H1 (cell line): ENCODE data around the gene SURF2. TPM values are rescaled to one million over a fixed set of nuclear protein-coding genes. Genes with fewer than 3 reads are reported as not detected.

ENCODE experiments used
- CTCF ChIA-PET: fragments of 300-600 bp; sonication (Branson Sonifier 250); formaldehyde crosslinking; loops from one replicate; lab custom pipeline; 2021; ENCODE audit not compliant: partially characterized antibody; lab: Charles Lee
- POLR2A ChIA-PET: fragments of 300-600 bp; sonication (Branson Sonifier 250); formaldehyde crosslinking; loops from one replicate; lab custom pipeline; 2021; ENCODE audit warnings: inconsistent platforms; ENCODE audit not compliant: partially characterized antibody; lab: Charles Lee
- DNase-seq, 2 experiments: peaks; one replicate each; pipeline versions ENCODE4 v3.0.0 to v3.0.0-alpha.2; 2010 to 2022; ENCODE audit warnings: low spot score in 2 of 2, low read depth in 1 of 2, mixed read lengths in 1 of 2
- FAIRE-seq: peaks from 2 replicates; lab custom pipeline; 2011; peaks lifted over from hg19 to GRCh38; lab: Jason Lieb, UNC
- H2AFZ ChIP-seq: 2 replicates; pipeline ENCODE4 v1.8.1; 2012; ENCODE audit warnings: low read length, inconsistent platforms
- H2AK5ac ChIP-seq: 2 replicates; pipeline ENCODE4 v1.6.1; 2013; ENCODE audit warnings: low read depth, low read length
- H2BK120ac ChIP-seq: replicated peaks from 2 replicates; pipeline ENCODE3; 2013; ENCODE audit warnings: low read depth, low read length, inconsistent platforms
- H2BK12ac ChIP-seq: 2 replicates; pipeline ENCODE4 v1.6.1; 2013; ENCODE audit warnings: low read depth, low read length
- H2BK15ac ChIP-seq: 2 replicates; pipeline ENCODE4 v1.6.1; 2013; ENCODE audit warnings: low read length
- H2BK20ac ChIP-seq: 2 replicates; pipeline ENCODE4 v1.6.1; 2013; ENCODE audit warnings: low read length
- H2BK5ac ChIP-seq: 2 replicates; pipeline ENCODE4 v1.6.1; 2013; ENCODE audit warnings: low read depth, low read length
- H3K14ac ChIP-seq: 2 replicates; pipeline ENCODE4 v1.6.1; 2013; ENCODE audit warnings: inconsistent platforms; ENCODE audit not compliant: insufficient read length
- H3K18ac ChIP-seq: 2 replicates; pipeline ENCODE4 v1.6.1; 2013; ENCODE audit warnings: low read length; ENCODE audit errors: extremely low read depth
- H3K23ac ChIP-seq: 2 replicates; pipeline ENCODE4 v1.6.1; 2013; ENCODE audit warnings: inconsistent platforms; ENCODE audit not compliant: insufficient read length
- H3K23me2 ChIP-seq: 2 replicates; pipeline ENCODE4 v1.6.1; 2013; ENCODE audit warnings: low read depth, low read length
- H3K27ac ChIP-seq: 2 replicates; pipeline ENCODE4 v1.6.1; 2011; ENCODE audit warnings: low read depth, low read length, inconsistent platforms
- H3K27me3 ChIP-seq, 4 experiments: replicated peaks in 1 of 4; 1 replicate in 1 of 4; 2 replicates in 3 of 4; pipeline versions ENCODE4 v1.6.1 to v1.8.1; 2011 to 2013; ENCODE audit warnings: low read length in 3 of 4, mild to moderate bottlenecking in 3 of 4, inconsistent platforms in 2 of 4, mixed read lengths in 2 of 4, moderate library complexity in 1 of 4; ENCODE audit not compliant: control insufficient read depth in 3 of 4, insufficient read depth in 3 of 4; ENCODE audit errors: extremely low read depth in 1 of 4
- H3K36me3 ChIP-seq, 4 experiments: 2 replicates each; pipeline versions ENCODE4 v1.6.1 to v1.8.1; 2011 to 2013; ENCODE audit warnings: mild to moderate bottlenecking in 4 of 4, low read length in 3 of 4, moderate library complexity in 2 of 4, control low read depth in 1 of 4, inconsistent platforms in 1 of 4; ENCODE audit not compliant: insufficient read depth in 4 of 4, control insufficient read depth in 2 of 4
- H3K4ac ChIP-seq: replicated peaks from 2 replicates; pipeline ENCODE3; 2013; ENCODE audit warnings: low read length, low read depth, mixed read lengths, inconsistent platforms; ENCODE audit not compliant: insufficient read length
- H3K4me1 ChIP-seq, 4 experiments: replicated peaks in 1 of 4; 1 replicate in 1 of 4; 2 replicates in 3 of 4; pipeline versions ENCODE4 v1.6.1 to v1.8.1; 2011 to 2013; ENCODE audit warnings: low read length in 3 of 4, inconsistent platforms in 2 of 4, mixed read lengths in 1 of 4; ENCODE audit not compliant: insufficient read depth in 4 of 4, control insufficient read depth in 3 of 4
- H3K4me2 ChIP-seq, 2 experiments: 2 replicates each; pipeline versions ENCODE4 v1.6.1 to v1.8.1; 2011 to 2013; ENCODE audit warnings: low read depth in 2 of 2, low read length in 2 of 2, control low read depth in 1 of 2, inconsistent platforms in 1 of 2, mild to moderate bottlenecking in 1 of 2; ENCODE audit not compliant: insufficient read depth in 1 of 2
- H3K4me3 ChIP-seq, 4 experiments: fragments of 200-600, 300-600 bp in 1 of 4; sonication (generic), shearing (Covaris generic), sonication (Bioruptor Twin) in 1 of 4; 2 replicates each; pipeline versions ENCODE4 v1.5.1 to v1.8.1; 2011 to 2016; ENCODE audit warnings: low read length in 4 of 4, low read depth in 3 of 4, control low read depth in 2 of 4, inconsistent platforms in 2 of 4, mild to moderate bottlenecking in 2 of 4, mixed read lengths in 1 of 4, moderate library complexity in 1 of 4; ENCODE audit not compliant: insufficient read depth in 2 of 4; ENCODE audit errors: extremely low read depth in 1 of 4
- H3K56ac ChIP-seq: replicated peaks from 2 replicates; pipeline ENCODE3; 2013; ENCODE audit warnings: low read depth, mild to moderate bottlenecking, mixed read lengths, low read length, inconsistent platforms; ENCODE audit not compliant: insufficient read length
- H3K79me1 ChIP-seq: 2 replicates; pipeline ENCODE4 v1.6.1; 2013; ENCODE audit warnings: low read depth, low read length, control low read depth
- H3K79me2 ChIP-seq, 2 experiments: 2 replicates each; pipeline versions ENCODE4 v1.6.1 to v1.8.1; 2012 to 2013; ENCODE audit warnings: low read length in 2 of 2, mild to moderate bottlenecking in 2 of 2, inconsistent platforms in 1 of 2; ENCODE audit not compliant: insufficient read depth in 2 of 2, control insufficient read depth in 1 of 2
- H3K9ac ChIP-seq, 4 experiments: replicated peaks in 1 of 4; 1 replicate in 1 of 4; 2 replicates in 3 of 4; pipeline versions ENCODE4 v1.6.1 to v1.8.1; 2011 to 2013; ENCODE audit warnings: low read depth in 3 of 4, low read length in 3 of 4, control low read depth in 2 of 4, mild to moderate bottlenecking in 2 of 4, moderate library complexity in 2 of 4, inconsistent platforms in 1 of 4; ENCODE audit errors: extremely low read depth in 1 of 4
- H3K9me3 ChIP-seq, 2 experiments: 2 replicates each; pipeline versions ENCODE4 v1.6.1 to v1.8.1; 2012 to 2013; ENCODE audit warnings: mild to moderate bottlenecking in 2 of 2, moderate library complexity in 2 of 2, control low read depth in 1 of 2, inconsistent platforms in 1 of 2, low read depth in 1 of 2, low read length in 1 of 2, mixed read lengths in 1 of 2; ENCODE audit not compliant: insufficient read depth in 2 of 2
- H4K20me1 ChIP-seq, 2 experiments: replicated peaks in 1 of 2; 2 replicates each; pipeline versions ENCODE3 to v1.8.1; 2011 to 2013; ENCODE audit warnings: inconsistent platforms in 2 of 2, low read length in 2 of 2, mild to moderate bottlenecking in 1 of 2; ENCODE audit not compliant: insufficient read depth in 2 of 2, control insufficient read depth in 1 of 2
- H4K5ac ChIP-seq: 2 replicates; pipeline ENCODE4 v1.6.1; 2013; ENCODE audit warnings: low read length, low read depth, mixed read lengths, inconsistent platforms; ENCODE audit not compliant: insufficient read length
- H4K8ac ChIP-seq: 2 replicates; pipeline ENCODE4 v1.8.0; 2013; ENCODE audit warnings: mild to moderate bottlenecking, moderate library complexity, low read length, inconsistent platforms; ENCODE audit not compliant: insufficient read depth; ENCODE audit errors: extremely low read depth
- H4K91ac ChIP-seq: replicated peaks from 2 replicates; pipeline ENCODE3; 2013; ENCODE audit warnings: low read length, mixed read lengths, inconsistent platforms; ENCODE audit not compliant: insufficient read length
- WGBS, 2 experiments: shearing (Covaris generic) in 1 of 2; methylation state at CpG; one replicate each; pipeline versions ENCODE4 v1.1.6 to v1.1.7; 2013 to 2015; ENCODE audit warnings: low lambda C conversion rate in 2 of 2, mixed read lengths in 2 of 2, inconsistent platforms in 1 of 2, low coverage in 1 of 2, missing lambda C conversion rate in 1 of 2; ENCODE audit not compliant: insufficient replicate concordance in 2 of 2, insufficient coverage in 1 of 2, insufficient read length in 1 of 2; ENCODE audit errors: extremely low coverage in 1 of 2, missing lambda C conversion rate in 1 of 2; 5-methylcytosine and 5-hydroxymethylcytosine counted together
- polyA plus RNA-seq, 7 experiments: library from polyadenylated mRNA; depleted of rRNA in 3 of 7; stranded (reverse) in 5 of 7; unstranded in 2 of 7; fragments of >200 nt in 5 of 7; fragments of 200-250 nt in 2 of 7; gene quantifications; 1 replicate in 5 of 7; 2 replicates in 1 of 7; 4 replicates in 1 of 7; pipeline versions ENCODE4 v1.2.1 to v1.2.3, GENCODE V29; 2011 to 2013; ENCODE audit warnings: missing spikeins in 2 of 7, mixed read lengths in 2 of 7
- total RNA-seq: library from RNA; stranded (reverse); fragmentation: NEBNext Ultra II Directional; extraction: Animal tissue kit (Norgen Biotek cat#: 25700); gene quantifications from 2 replicates; pipeline ENCODE4 v1.2.1, GENCODE V29; 2021

The SURF2 gene
- total and polyA plus RNA-seq, 2 of the 8 experiments (the other 6 are each of a cell fraction or from before 2014, with no cell fraction given) = 36.6 to 37.7 TPM

- WGBS, 2 experiments = 76% methylated on average over 6 of the region's 6 CpGs; no CpG with 5 or more reads in 1 of the 2 experiments
- Histone ChIP-seq H4K20me1 (peaks cover 4 to 16% of the 10 kb centered on the region in 2 experiments), H3K27ac (no peak overlapping the region), H4K91ac (no peak overlapping the region), H2BK12ac (no peak overlapping the region), H3K4ac (no peak overlapping the region), H3K27me3 (no peaks in the 10 kb centered on the region), H3K4me1 (peaks cover 0 to 9% (median 2%) of the 10 kb centered on the region in 4 experiments; a peak in 1 of 7 replicates), H2AK5ac (no peak overlapping the region), H3K18ac (no peak overlapping the region), H3K9ac (no peak overlapping the region), H3K23me2 (peaks cover 7% of the 10 kb centered on the region; the same call in 1 of the 2 replicates), H3K79me2 (peaks cover 0 to 15% of the 10 kb centered on the region in 2 experiments; a peak in 2 of 4 replicates), H2BK20ac (no peak overlapping the region), H3K4me2 (peak overlapping the region; percentile 22 to 70; a peak in 2 of 4 replicates), H3K14ac (no peak overlapping the region), H2BK120ac (no peak overlapping the region), H4K8ac (no peak overlapping the region), H4K5ac (no peak overlapping the region), H3K9me3 (no peaks in the 10 kb centered on the region), H2AFZ (no peak overlapping the region), H3K23ac (no peak overlapping the region), H3K56ac (no peak overlapping the region), H3K36me3 (peaks cover 20 to 47% (median 35%) of the 10 kb centered on the region in 4 experiments), H2BK5ac (0 out of 2 replicates have a peak overlapping the region, but pooled peaks have one; percentile 44), H3K79me1 (peaks cover 10% of the 10 kb centered on the region), H3K4me3 (peak overlapping the region in 1 of 4 experiments; percentile 95; a peak in 2 of 8 replicates), H2BK15ac (no peak overlapping the region)
- ChIA-PET CTCF (interaction anchor here (0.6 to 7.0 kb wide), 7 partner anchors 9 to 153 kb away, joined by 3 to 123 read pairs (median 4); no protein-coding TSS in a partner anchor), POLR2A (interaction anchor here (0.6 to 7.3 kb wide), 9 partner anchors 9 to 176 kb away, joined by 3 to 120 read pairs (median 4); partner anchors contain the start of genes MED22 and RPL7A)
- no peak for FAIRE-seq
- DNase-seq = peak in 1 of 2 experiments; percentile 67
Observed at GRCh38 chr9:133334161-133334560, 22.2 kb upstream of the SURF2 start.
